Left ventricle myocardium superior (tissue), 1 donor: Measurements from ENCODE around the gene CTXN1. TPM values are rescaled to one million over a fixed set of nuclear protein-coding genes. Genes with fewer than 3 reads are reported as not detected.
A peak's percentile ranks its signal among the peaks of the same experiment; 100 is the strongest.
"Not testable (repeated sequence)": the region's sequence is repeated elsewhere in the genome, so short reads cannot be mapped to it uniquely, and the experiment has no call there.

Source experiments
- ATAC-seq: fragments of 200-7000 bp; cut with Tn5 transposase; one replicate; pipeline ENCODE4 v1.9.1; 2020; ENCODE audit warnings: mild to moderate bottlenecking, moderate library complexity
- DNase-seq: peaks from one replicate; pipeline ENCODE4 v3.0.0-alpha.2; 2020
- intact Hi-C: fragments of 100-400 bp; cut with micrococcal nuclease; formaldehyde crosslinking; loops from one replicate; pipeline ENCODE4 v1.11.0; 2022
- total RNA-seq: library from RNA; stranded (reverse); fragmentation: NEBNext Ultra II Directional; extraction: Animal tissue kit (Norgen Biotek cat#: 25700); gene quantifications from one replicate; pipeline ENCODE4 v1.2.1, GENCODE V29; 2021
- donor health status: DM: no; HTN: yes; CAD: no; lungs with severe emphysema.

Gene CTXN1
- total RNA-seq, 1 donor from 2014 or later = 0.20 TPM

DNA sequence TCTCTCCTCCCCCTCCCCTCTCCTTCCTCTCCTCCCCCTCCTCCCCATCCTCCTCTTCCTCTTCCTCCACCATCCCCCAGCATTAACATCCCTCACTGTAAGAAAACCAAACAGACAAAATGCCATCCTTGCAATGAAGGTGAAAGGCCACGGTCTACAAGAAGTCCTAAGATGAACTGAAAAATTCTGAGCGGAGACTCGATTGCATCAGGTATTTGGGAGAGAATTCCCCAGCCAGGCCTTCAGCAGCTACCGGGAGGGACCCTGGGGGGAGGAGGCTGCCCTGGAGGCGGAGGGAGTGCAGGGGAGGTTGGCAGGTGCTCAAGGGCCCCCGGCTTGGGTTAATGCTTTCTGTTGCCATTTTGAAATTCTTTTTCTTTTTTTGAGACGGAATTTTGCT lies 27.6 kb upstream of the CTXN1 start:
- intact Hi-C loops = no loop called here
- no peak for ATAC-seq
- no peak for DNase-seq

DNA sequence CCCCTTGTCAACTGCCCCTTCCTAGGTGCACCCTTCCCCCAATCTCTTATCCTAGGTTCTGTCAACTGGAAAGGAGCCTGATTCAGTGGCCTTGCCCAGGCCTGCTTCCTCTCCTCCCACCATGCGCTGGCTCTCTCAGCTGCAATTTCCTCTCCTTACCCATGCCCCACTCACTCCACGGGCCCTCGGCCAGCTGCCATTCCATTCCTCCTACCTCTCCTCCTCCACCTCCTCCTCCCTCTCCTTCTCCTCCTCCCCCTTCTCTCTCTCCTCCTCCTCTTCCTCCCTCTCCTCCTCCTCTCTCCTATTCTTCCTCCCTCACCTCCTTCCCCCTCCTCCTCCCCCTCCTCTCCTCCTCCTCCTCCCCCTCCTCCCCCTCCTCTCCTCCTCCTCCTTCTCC lies 27.1 kb upstream of the CTXN1 start:
- ATAC-seq = no peak
- intact Hi-C loops = no loop called here
- DNase-seq = no peak

- intact Hi-C loops = loop anchor here (10.0 kb wide), 1 partner anchor 57 kb away; the partner anchor contains the start of gene ELAVL1
- DNase-seq (no peak), ATAC-seq (no peak)
Measured at GRCh38 chr19:7947939-7948338, 22.0 kb upstream of the CTXN1 start.

- peak; percentile 91 for DNase-seq
- intact Hi-C loops = loop anchor here (10.0 kb wide), 1 partner anchor 61 kb away; the partner anchor contains the start of gene ELAVL1
- peak; percentile 72 for ATAC-seq
Measured at GRCh38 chr19:7944177-7944761, 18.3 kb upstream of the CTXN1 start.

GRCh38 chr19:7943444-7944176 lies 17.7 kb upstream of the CTXN1 start, which contains the start of gene TIMM44:
TIMM44 (minus strand) TSS chr19:7943666; CDS start chr19:7943651, 15 bp downstream.
- intact Hi-C loops = loop anchor here (10.0 kb wide), 1 partner anchor 61 kb away; the partner anchor contains the start of gene ELAVL1
- DNase-seq = peak; percentile 99
- peak; percentile 98 for ATAC-seq

DNA sequence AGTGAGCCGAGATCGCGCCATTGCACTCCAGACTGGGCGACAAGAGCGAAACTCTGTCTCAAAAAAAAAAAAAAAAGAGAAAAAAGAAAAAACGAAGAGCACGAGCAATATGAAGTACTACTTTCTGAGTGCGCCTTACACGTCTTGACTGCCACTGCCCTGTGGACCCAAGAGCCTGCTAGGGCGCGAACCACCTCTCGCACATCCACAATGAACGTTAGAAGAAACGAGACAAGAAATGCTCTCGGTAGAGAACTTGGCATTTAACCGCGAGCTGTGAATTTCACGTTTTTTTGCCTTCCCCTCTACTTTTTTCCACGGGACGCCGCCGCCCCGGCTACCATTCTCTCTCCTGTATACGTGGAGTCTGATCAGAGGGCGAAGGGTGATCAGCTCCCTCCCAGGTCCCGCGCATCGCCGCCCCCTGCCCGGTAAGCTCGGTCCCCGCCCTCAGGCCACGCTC lies 17.1 kb upstream of the CTXN1 start:
- DNase-seq (peak; percentile 62), ATAC-seq (peak; percentile 28)
- intact Hi-C loops = loop anchor here (10.0 kb wide), 1 partner anchor 62 kb away; the partner anchor contains the start of gene ELAVL1

- DNase-seq = peak; percentile 10
- ATAC-seq = no peak
- intact Hi-C loops = loop anchor here (10.0 kb wide), 1 partner anchor 63 kb away; the partner anchor contains the start of gene ELAVL1
Measured at GRCh38 chr19:7941895-7942596, 16.1 kb upstream of the CTXN1 start.

DNA sequence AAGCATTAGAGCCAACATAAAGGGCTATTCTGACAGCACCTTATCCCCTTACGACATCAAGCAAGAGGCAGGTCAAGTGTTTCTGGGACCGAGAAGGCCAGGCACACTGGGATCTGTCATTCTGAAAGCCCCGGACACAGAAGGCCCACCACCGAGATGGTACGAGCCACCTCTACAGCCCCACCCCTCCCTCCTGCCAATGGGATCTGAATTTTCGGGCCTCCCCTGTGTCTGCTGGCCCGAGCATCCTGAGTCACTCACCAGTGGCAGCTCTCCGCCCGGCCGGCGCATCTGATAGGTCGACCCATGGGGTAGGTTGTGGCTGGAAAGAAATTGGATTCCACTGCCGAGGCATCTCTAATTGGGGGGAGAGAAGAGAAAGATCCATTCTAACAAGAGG lies 14.9 kb upstream of the CTXN1 start:
- ATAC-seq = no peak
- intact Hi-C loops = loop anchor here (10.0 kb wide), 1 partner anchor 64 kb away; the partner anchor contains the start of gene ELAVL1
- DNase-seq = peak; percentile 27

DNA sequence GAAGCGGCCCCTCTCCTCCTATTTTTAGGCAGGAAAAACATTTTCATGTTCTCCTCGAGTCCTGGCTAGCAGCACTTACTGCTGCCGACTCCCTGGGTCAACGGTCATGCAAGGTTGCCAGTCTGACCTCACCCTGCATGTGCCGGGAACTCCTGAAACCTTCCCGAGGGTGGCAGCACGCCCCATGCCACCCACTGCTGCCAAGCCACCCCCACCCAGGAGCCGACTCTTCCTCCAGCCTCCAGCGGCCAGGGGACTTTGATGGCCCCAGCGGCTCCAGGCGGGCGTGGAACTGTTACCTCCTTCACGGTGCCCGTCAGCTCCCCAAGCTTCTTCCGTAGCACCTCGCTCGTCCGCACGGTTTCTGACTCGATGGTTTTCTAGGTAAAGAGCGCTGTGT lies 8.8 kb upstream of the CTXN1 start:
- DNase-seq = peak; percentile 23
- intact Hi-C loops = no loop called here
- ATAC-seq = no peak

GRCh38 chr19:7933828-7934725 lies 8.1 kb upstream of the CTXN1 start:
- DNase-seq (peak; percentile 34), ATAC-seq (no peak)
- intact Hi-C loops = no loop called here

- DNase-seq (no peak), ATAC-seq (no peak)
- intact Hi-C loops = no loop called here
Measured at GRCh38 chr19:7933411-7933810, 7.5 kb upstream of the CTXN1 start.

- ATAC-seq (no peak), DNase-seq (no peak)
- intact Hi-C loops = no loop called here
Measured at GRCh38 chr19:7932930-7933300, 7.0 kb upstream of the CTXN1 start.

DNA sequence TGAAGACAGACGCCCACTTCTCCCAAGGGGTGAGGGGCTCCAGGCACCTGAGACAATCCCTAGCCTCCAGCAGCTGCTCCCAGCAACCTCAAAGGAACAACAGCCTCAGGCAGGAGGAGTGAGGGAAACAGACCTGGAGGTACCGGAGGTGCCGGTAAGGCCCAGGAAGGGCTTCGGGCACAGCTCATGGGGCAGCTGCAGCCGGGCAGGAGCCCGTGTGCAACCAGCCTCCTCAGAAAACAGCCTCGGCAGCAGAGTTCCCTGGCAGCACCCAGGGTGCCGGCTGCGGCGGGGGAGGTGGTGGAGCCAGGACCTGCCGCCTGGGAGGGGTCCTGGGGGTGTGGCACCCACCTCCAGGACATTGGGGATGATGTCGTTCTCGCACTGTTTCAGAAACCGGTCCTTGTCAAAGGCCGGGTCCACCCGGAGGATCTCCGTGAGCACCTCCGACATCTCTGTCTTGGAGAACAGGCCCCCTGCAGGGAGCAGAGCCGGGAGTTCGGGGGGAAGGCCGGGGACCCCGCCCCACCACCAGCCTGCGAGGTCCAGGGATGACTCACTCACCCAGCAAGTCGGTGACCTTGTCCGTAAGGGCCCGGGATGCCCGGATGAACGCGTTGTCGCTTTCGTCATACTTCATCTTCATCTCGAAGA lies 6.5 kb upstream of the CTXN1 start:
- DNase-seq (no peak), ATAC-seq (no peak)
- intact Hi-C loops = no loop called here

DNA sequence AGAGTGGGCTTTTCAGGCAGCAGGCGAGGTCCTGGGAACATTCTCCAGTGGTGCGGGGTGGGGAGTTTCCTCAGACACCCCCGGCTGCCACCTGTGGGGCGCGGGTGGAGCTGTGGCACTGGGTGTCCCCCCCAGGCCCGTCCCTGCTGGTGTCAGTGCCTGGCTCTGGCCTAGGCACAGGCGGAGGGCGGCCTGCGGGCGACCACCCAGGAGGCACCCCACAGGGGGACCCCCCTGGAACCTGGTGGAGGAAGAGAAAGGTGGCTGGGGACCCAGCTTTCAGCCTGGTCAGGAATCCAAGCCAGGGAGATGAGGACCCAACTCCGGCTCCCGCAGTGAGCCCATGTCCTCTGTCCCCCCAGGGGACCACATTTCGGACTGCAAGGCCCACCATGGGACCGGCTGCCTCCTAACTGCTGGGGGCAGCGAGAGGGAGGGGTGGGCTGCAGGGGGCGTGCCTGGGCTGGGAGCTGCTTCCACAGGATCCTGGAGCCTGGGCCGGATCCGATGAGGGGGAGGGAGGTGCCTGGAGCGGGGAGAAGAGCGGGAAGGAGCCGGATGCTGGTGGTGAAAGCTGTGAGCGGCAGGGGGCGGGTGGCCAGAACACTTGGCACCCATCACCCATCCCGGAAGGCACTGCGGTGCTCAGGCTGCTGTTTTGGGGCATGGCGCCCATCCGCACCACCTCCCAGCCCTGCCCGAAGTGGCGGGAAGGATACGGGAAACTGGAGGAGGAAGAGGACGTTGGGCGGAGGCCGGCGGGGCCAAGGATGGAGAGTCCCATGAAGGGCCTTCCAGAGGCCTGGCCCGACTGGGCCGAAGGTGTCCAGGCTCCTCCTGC lies 5.5 kb upstream of the CTXN1 start:
- intact Hi-C loops = no loop called here
- peak; percentile 33 for DNase-seq
- no peak for ATAC-seq

GRCh38 chr19:7930765-7931164 lies 4.8 kb upstream of the CTXN1 start:
- ATAC-seq (no peak), DNase-seq (no peak)
- intact Hi-C loops = no loop called here

GRCh38 chr19:7930030-7930429 lies 4.1 kb upstream of the CTXN1 start:
- ATAC-seq, DNase-seq, intact Hi-C loops: not testable (repeated sequence)
